Prostate gland (tissue), 2 donors: ENCODE results near the gene CCAR1. TPM values are rescaled to one million over a fixed set of nuclear protein-coding genes. Genes with fewer than 3 reads are reported as not detected.
"Not testable (repeated sequence)": the region's sequence is repeated elsewhere in the genome, so short reads cannot be mapped to it uniquely, and the experiment has no call there.

Experiments used
- DNase-seq: peaks from one replicate; pipeline ENCODE4 v3.0.0-alpha.2; 2019; ENCODE audit warnings: low spot score
- H3K27ac ChIP-seq, 2 donors: fragments of 200-600 bp; sonication (generic); 2 replicates each; pipeline ENCODE4 v1.5.1; 2017 to 2019
- H3K27me3 ChIP-seq: fragments of 200-600 bp; sonication (generic); replicated peaks from 2 replicates; pipeline ENCODE4 v1.5.1; 2019; ENCODE audit not compliant: insufficient read depth
- H3K36me3 ChIP-seq, 2 donors: fragments of 200-600 bp; sonication (generic); 1 replicate in 1 of 2; 2 replicates in 1 of 2; pipeline versions ENCODE4 v1.5.1 to v1.8.1; 2017 to 2019
- H3K4me1 ChIP-seq: fragments of 200-600 bp; sonication (generic); replicated peaks from 2 replicates; pipeline ENCODE4 v1.5.1; 2019
- H3K4me3 ChIP-seq, 2 donors: fragments of 200-600 bp; sonication (generic); 2 replicates each; pipeline ENCODE4 v1.5.1; 2017 to 2019
- H3K9me3 ChIP-seq: fragments of 200-600 bp; sonication (generic); 2 replicates; pipeline ENCODE4 v1.5.1; 2017
- POLR2A ChIP-seq: fragments of 450-650 bp; IDR thresholded peaks from one replicate; pipeline ENCODE4 v1.6.1; 2016; ENCODE audit warnings: antibody characterized with exemption, mild to moderate bottlenecking
- POLR2AphosphoS5 ChIP-seq: sonication (generic); formaldehyde crosslinking; IDR thresholded peaks from one replicate; pipeline ENCODE4 v1.6.1; 2017; ENCODE audit warnings: antibody characterized with exemption
- WGBS: methylation state at CpG from one replicate; pipeline ENCODE4 v1.1.5; 2018; 5-methylcytosine and 5-hydroxymethylcytosine counted together
- intact Hi-C: fragments of 100-400 bp; cut with DNase I; formaldehyde crosslinking; loops from one replicate; pipeline ENCODE4 v1.14.2; 2022
- microRNA-seq: library from miRNA; unstranded; fragments of <30 nt; microRNA quantifications from one replicate; pipeline ENCODE4, GENCODE V29; 2016
- small RNA-seq, 2 donors: library from RNA; depleted of rRNA; stranded (forward); fragments of <200 nt; gene quantifications; one replicate each; pipeline ENCODE3, GENCODE V24; 2016
- total RNA-seq, 2 donors: library from RNA; depleted of rRNA; stranded (reverse); fragments of >200 nt; gene quantifications; one replicate each; pipeline ENCODE4 v1.1.0, GENCODE V29; 2016
- TF ChIP-seq, protein P1 (sequence below), 4 experiments: fragments of 200-600 bp in 2 of 4; fragments of 450-650 bp in 2 of 4; sonication (generic) in 2 of 4; IDR thresholded peaks; 1 replicate in 3 of 4; 2 replicates in 1 of 4; pipeline ENCODE4 v1.5.1; 2016 to 2019; ENCODE audit warnings: antibody characterized with exemption in 4 of 4, mild to moderate bottlenecking in 2 of 4, moderate library complexity in 2 of 4

The CCAR1 gene
- total RNA-seq, 2 donors from 2014 or later = 38.1 to 73.8 TPM

DNA sequence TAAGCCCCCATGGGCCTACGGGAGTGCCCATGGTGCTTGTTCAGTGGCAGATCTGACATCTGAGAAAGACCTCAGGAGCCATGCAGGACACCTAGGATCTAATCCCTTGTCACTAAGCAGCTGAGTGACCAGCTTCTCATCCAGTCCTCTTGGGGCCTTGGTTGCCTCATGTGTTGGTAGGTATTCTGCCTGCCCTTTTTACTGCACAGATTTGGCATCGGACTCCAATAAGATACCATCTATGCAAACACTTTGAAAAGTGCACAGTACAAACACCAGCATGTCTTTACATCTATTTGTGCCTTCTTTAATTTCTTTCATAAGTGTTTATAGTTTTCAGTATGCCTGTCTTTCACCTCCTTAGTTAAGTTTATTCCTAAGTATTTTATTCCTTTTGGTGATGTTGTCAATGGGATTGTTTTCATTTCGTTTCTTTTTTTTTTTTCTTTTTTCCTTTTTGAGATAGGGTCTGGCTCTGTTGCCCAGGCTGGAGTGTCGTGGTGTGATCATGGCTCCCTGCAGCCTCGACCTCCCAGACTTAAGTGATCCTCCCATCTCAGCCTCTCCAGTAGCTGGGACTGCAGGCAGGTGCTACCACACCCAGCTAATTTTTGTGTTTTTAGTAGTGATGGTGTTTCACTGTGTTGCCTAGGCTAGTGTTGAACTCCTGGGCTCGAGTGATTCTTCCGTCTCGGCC, 116.7 kb downstream of the CCAR1 start:
- no peak for TF ChIP-seq POLR2A
- TF ChIP-seq, protein P1, sequence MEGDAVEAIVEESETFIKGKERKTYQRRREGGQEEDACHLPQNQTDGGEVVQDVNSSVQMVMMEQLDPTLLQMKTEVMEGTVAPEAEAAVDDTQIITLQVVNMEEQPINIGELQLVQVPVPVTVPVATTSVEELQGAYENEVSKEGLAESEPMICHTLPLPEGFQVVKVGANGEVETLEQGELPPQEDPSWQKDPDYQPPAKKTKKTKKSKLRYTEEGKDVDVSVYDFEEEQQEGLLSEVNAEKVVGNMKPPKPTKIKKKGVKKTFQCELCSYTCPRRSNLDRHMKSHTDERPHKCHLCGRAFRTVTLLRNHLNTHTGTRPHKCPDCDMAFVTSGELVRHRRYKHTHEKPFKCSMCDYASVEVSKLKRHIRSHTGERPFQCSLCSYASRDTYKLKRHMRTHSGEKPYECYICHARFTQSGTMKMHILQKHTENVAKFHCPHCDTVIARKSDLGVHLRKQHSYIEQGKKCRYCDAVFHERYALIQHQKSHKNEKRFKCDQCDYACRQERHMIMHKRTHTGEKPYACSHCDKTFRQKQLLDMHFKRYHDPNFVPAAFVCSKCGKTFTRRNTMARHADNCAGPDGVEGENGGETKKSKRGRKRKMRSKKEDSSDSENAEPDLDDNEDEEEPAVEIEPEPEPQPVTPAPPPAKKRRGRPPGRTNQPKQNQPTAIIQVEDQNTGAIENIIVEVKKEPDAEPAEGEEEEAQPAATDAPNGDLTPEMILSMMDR (IDR thresholded peaks at IDR 0.05) = no peak
- TF ChIP-seq POLR2AphosphoS5 = peak; percentile 66
- Histone ChIP-seq H3K27ac (no peak overlapping the region), H3K36me3 (no peaks in the 10 kb centered on the region), H3K9me3 (no peaks in the 10 kb centered on the region), H3K4me1 (no peaks in the 10 kb centered on the region), H3K27me3 (no peaks in the 10 kb centered on the region), H3K4me3 (no peak overlapping the region)
- intact Hi-C loops = no loop called here
- 70% methylated on average over 8 of the region's 8 CpGs for WGBS
- peak; percentile 37 for DNase-seq

DNA sequence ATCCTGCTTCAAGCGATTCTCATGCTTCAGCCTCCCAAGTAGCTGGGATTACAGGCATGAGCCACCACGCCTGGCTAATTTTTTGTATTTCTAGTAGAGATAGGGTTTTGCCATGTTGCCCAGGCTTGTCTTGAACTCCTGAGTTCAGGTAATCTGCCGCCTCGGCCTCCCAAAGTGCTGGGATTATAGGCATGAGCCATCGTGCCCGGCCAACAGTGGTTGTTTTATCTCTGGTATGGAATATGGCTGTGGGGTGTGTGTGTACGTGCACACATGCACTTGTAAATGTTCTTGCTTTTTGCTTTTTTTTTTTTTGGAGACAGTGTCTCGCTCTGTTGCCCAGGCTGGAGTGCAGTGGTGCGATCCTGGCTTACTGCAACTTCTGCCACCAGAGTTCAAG, 119.6 kb downstream of the CCAR1 start:
- H3K27me3 ChIP-seq, H3K4me3 ChIP-seq, H3K9me3 ChIP-seq, H3K36me3 ChIP-seq, H3K27ac ChIP-seq, intact Hi-C loops, DNase-seq, H3K4me1 ChIP-seq: not testable (repeated sequence)
- WGBS = 96% methylated on average over 9 of the region's 9 CpGs

Small RNAs within 50 kb of the gene (microRNA-seq; reads per million reads assigned to microRNA genes)
- not detected for gene MIR1254-1

Small RNAs within 50 kb of the gene (small RNA-seq; reads per million reads assigned to genes)
- gene MIR1254-1 (0 reads per million in 2 donors), gene RF00019 (0 reads per million in 2 donors)

Other genes with a start within 250 kb of the CCAR1 start
- gene DNA2, start 249.3 kb upstream of the CCAR1 start, total RNA-seq = 1 to 10 TPM; 4.4 to 4.9 TPM
- gene SLC25A16, start 193.7 kb upstream of the CCAR1 start, total RNA-seq = 10 to 100 TPM; 44.9 to 77.4 TPM
- gene TET1, start 160.9 kb upstream of the CCAR1 start, total RNA-seq = 1 to 10 TPM; 5.1 to 6.0 TPM
- gene STOX1, start 106.3 kb downstream of the CCAR1 start, total RNA-seq = 1 to 10 TPM; 4.7 to 9.2 TPM
- 10 to 100 TPM; 26.1 to 32.5 TPM for gene DDX50, start 180.1 kb downstream of the CCAR1 start, total RNA-seq
- 10 to 100 TPM; 28.9 to 41.0 TPM for gene DDX21, start 234.9 kb downstream of the CCAR1 start, total RNA-seq